GM21367 (cell line): ENCODE data around the gene TPPP3.
"Not testable (repeated sequence)": the region's sequence is repeated elsewhere in the genome, so short reads cannot be mapped to it uniquely, and the experiment has no call there.

Experiments
- ATAC-seq: cut with Tn5 transposase; IDR thresholded peaks from one replicate; pipeline ENCODE4 v1.9.1; 2021; ENCODE audit not compliant: unreplicated experiment

Gene TPPP3

DNA sequence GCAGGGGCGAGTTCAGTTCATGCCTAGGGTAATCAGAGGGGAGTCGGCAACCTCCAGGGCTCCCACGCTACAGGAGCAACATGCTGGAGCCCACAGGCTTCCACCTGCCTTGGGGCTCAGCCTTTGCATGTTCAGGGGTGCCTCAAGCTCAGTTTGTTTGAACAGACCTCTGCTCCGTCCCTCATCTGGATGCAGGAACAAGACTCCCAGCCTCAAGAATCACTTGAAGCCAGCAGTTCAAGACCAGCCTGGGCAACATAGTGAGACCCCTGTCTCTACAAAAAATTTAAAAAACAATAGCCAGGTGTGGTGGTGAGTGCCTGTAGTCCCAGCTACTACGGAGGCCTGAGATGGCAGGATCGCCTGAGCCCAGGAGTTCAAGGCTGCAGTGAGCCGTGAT lies 32.7 kb upstream of the TPPP3 start:
- ATAC-seq: no peak

DNA sequence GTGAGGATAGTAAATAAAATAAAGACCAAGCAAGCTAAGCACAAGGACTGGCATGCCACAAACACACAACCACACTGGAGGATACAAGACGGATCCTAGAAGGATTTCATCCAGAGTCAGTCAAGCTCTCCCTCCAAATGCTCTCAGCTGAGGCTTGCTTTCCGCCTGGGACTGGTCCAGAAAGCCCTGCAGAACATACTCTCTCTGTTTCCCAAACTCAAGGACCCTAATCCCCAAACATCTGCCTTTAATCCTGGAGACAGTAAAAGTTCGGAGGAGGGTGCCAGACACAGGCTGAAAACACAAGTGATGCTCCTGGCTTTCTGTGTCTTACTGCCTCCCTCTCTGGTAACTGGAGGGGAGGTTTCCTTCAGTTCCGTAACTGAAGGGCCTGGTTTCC lies 32.3 kb upstream of the TPPP3 start:
- ATAC-seq: no peak

DNA sequence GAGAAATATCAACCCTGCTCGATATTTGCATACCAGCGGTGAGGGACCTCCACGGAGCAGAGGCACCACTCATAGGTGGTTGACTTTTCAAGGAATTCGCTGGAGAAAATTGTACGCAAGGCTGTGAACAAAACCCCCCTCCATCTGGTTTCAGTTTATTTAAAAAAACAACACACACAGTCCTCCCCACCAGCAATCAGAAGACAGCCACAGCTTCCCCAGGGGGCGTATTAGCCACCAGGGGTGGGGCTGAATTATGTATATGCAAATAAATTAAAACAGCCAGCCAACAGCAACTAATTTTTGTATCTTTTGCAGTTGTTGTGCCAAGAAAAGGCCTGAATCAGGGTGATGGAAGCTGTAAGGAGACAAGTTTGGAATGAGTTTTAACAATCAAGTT lies 31.8 kb upstream of the TPPP3 start:
- no peak for ATAC-seq

DNA sequence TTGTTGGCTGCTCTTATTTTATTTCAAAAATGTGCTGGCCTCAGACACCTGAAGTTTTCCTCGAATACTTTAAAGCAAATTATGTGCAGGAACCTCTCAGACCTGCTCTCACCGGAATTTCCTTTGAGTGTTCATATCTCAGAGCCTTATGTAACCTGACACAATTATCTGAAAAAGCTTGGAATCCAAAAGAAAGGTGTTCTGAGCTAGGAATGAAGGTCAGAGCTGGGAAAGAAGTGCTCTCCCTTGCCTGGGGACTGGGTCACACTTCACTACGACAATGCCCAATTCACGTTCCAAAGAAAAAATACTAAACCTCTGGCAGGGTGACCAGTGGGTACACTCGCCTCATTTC lies 30.9 kb upstream of the TPPP3 start:
- ATAC-seq: no peak

DNA sequence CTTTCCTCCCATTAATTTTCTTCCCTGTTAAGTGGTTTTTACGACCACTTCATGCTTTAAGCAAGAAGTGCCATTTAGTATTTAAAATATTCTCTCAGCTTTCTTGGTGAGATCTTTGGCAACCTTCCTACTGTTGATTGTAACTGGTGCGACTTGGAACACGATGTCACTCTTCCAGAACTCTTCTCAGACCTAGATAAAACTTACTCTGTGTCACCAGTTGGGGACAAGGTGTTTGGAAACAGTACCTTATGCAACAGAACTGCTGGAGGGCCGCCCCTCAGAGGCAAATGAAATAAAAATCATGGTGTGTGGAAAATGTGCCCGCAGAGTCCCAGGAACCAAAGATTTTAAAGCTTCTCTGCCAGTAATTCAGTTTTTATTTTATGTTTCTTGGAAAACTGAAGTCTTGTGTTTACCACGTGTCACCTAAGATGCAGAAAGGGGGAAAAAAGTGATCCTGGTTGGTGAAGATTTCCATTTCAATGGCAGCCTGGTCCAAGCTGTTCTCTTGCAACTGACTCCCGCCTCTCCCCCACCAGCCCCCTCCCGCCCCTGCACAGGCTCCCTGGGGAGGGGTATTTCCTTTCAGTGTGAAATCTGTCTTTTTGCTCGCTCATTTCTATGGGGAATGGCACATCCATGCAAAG lies 30.4 kb upstream of the TPPP3 start:
- no peak for ATAC-seq

DNA sequence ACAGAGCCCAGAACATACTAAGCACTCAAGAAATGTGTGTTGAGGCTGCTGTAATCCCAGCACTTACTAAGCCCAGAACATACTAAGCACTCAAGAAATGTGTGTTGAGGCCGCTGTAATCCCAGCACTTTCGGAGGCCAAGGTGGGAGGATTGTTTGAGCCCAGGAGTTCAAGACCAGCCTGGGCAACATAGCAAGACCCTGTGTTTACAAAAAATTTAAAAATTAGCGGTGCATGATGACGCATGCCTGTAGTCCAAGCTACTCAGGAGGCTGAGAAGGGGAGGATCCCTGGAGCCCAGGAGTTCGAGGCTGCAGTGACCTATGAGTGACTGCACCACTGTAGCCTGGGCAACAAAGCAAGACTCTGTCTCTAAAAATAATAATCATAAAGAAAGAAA lies 29.7 kb upstream of the TPPP3 start:
- ATAC-seq: no peak

DNA sequence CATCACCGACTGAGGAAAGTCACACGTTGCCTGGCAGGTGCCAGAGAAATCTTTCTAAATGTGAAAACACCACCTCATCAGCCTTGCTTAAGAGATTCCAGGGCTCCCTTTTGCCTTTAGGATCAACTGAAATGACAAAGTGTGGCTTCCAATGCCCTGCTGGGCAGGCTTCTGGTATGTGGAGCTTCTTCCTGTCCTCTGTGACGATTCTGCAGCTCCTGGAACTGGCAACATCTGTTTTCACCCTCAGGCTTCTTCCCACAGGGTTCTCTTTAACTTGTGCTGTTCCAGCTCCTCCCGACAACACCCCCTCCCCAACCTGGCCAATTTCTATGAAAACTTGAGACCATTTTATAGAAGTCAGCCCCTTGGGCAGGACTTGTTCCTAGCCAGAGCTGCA lies 27.7 kb upstream of the TPPP3 start:
- no peak for ATAC-seq

DNA sequence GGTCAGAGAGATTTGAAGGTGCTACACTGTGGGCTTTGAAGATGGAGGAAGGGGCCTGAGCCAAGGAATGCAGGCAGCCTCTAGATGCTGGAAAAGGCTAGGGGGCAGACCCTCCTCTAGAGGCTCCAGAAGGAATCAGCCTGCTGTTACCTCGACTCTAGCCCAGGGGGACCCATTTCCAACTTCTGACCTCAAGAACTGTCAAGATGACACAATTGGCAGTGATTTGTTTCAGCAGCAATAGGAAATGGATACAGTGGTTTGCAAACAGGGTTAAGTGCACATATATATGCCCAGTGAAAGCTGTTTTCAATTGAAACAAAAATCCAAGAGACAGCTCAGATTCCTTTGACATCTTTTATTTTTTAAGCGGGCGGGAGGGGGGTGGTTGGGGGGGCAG lies 26.6 kb upstream of the TPPP3 start:
- ATAC-seq: no peak

DNA sequence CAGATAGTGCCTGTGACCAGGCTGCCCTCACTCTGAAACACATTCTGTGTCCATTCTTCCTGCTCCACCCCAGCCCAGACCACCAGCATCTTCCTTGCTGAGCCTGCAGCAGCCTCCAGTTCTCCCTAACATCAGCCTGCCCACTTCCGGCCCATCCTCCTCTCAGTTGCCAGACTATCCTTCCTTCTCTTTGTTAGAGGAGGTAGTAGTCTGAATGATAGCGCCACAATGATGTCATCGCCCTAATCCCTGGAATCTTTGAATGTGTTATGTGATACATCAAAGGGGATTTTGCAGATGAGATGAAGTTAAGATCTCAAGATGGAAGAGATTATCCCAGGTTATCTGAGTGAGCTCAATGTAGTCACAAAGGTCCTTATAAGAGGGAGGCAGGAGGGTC lies 26.2 kb upstream of the TPPP3 start:
- ATAC-seq: no peak

DNA sequence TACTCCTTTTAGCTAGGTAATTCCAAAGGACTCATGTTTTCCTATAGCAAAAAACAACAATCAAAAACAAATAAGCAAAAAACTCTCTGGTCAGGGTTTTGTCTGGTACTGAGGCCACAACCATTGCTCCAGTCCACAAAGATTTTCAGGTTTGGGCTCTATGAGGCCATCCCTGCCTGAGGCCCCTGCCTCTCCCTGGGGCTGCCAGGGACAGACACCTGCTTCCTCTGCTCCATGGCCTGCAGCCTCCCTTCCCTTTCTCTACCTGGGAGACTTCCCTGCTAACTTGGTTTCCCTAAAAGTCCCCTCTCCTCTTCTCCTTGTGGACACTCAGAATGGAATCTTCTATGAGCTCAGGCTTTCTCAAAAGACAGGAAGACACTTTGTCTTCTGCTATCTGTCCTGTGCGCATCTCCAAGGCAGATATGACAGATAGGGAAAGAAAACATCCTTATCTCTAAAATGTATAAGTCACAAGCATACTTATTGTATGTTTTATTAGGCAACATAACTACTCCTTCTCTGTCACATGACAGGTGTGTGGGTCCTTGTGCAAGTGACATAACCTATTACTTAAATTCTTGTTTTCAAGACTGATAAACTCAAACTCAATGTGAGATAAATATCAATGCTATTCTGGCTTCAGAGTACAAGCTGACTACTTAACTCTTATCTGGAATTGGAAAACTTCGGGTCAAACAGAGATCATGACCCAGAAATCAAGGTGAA lies 24.2 kb upstream of the TPPP3 start:
- ATAC-seq: no peak

DNA sequence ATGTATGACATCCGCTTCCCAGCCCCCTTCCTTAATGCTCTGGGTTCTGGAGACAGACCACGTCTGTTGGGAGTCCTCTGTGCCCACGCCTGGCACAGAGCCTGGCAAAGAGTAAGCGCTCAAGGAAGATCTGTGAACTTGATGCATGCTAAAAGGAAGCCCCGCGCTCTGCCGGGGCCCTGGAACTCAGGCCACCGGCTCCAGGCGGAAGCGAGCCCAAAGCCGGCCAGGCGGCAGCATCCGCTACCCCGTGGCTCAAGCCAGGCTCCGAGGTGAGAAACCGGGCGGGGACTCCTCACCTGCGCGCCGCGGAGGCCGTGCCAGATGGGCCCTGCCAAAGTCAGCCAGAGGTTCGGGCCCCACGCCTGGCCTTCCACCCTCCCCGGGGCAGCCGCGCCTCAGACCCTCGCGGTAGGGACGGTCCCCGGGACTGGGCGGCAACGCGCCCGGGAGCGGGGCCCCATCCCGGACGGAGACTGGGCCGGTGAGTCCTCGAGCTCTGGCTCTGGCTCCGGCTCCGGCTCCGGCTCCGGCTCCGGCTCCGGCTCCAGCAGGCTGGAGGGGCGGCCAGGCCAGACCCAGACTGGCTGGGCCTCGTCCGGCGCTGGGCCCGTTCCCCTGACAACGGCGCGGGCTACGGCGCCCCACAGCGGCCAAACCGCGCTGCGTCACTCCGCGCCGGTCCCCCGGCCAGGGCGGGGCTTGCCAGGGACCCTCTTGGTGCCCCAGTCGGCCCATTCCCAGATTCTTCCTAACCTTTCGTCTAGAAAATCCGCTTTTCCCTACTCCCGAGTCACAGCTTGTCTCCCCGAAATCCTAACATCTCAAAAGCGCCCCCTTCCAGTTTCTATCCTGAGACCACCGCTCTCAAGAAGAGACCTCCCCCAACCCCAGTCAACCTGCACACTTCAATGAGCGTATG lies 22.8 kb upstream of the TPPP3 start, which contains the start of gene ZDHHC1:
Gene ZDHHC1, minus strand, starts transcription at position 606 of the 922 bp plus-strand sequence. CDS start 8,702 bp downstream, outside the sequence.
- ATAC-seq: no peak

DNA sequence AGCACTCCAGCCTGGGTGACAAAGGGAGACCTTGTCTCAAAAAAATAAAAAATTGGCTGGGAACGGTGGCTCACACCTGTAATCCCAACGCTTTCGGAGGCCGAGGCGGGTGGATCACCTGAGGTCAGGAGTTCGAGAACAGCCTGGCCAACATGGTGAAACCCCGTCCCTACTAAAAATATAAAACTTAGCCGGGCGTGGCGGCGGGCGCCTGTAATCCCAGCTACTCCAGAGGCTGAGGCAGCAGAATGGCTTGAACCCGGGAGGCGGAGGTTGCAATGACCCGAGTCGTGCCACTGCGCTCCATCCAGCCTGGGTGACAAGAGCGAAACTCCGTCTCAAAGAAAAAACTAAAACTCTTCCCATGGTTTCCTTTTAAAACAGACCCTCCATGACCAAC lies 22.1 kb upstream of the TPPP3 start:
- not testable (repeated sequence) for ATAC-seq

DNA sequence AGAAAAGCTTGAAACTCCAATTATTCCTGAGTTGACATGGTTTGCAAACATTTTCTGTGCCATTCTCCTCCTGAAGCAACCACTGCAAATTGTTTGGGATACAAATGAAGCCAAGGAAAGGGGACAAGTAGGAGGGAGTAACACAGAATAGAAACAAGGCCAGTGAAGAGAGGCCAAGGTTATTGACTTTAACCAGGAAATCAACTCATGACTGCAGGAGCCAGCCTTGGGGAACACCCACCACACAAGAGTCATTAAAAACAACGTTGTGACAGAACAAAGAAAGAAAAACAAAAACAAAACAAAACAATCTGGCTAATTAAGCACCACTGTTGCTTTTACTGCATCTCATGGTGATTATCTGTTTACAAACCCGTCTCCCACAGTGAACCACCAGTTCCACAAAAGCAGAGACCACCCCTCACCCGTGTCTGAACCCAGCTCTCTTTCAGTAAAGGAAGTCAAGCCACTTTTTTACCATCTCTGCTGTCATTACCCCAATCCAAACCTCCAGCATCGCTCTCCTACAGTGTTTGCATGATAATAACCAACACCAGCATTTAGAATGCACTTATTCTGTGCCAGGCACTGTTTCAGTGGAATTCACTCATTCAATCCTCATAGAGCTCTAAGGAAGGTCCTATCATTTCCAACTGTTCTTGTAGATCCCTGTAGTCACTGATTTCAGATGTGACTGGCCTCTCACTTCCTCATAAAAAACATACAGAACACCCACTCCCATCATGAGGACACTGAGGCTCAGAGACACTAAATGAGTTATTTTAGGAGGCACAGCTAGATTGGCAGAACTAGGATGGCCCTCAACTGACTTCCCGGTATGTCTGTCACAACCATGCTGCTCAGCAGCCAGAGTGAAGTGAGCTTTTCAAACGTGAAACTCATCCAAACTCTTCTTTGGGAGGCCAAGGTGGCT lies 20.9 kb upstream of the TPPP3 start:
- no peak for ATAC-seq

DNA sequence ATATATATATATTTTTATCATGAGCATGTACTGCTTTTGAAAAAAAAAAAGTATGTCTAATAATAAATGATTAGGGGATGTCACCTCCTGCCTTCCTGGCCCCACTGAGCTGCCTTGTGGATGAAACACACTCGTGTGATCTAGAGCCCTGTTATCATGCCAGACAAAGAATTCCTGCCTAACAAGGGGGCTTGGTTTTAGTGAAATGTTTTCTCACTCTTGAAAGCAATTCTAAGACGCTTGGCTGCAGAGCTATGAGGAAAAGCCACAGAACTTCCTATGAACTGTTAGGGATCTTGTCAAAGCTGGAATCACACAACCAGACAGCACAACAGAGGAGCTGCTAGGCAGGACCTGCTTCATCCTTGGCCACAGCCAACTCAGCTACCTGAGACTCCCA lies 19.0 kb upstream of the TPPP3 start:
- ATAC-seq: no peak

DNA sequence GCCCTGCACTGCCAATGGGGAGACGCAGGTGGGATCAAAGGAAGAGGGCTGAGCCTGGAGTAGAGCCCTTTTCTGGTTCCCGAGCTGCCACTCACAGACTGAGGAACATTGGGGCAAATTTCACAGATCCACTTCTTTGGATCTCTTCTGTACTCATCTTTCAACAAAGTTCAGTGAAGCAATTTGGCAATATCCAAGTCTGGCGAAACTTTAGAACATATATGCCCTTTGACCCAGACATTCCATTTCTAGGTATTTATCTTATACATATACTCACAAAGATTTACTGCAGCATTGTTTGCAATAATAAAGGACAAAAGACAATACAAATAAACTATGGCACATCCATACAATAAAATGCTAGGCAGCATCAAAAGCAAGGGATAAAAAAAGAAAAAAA lies 18.0 kb upstream of the TPPP3 start:
- no peak for ATAC-seq

DNA sequence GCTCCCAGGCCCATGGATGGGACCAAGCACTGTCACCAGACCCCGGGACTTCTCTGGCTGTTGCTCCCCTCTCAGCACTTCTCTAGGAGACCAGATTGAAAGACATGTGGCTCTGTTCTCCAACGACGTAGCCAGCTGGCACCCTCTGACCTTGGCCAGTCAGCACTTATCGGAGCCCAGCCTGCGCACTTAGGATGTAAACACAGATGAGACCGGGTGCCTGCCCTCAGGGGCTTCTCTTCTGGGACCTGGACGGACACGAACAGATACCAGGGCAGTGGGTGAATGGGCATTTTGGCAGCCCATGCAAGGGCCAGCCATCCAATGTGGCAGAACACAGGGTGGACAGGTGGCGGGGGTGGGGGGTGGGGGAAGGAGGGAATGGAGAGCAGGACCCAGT lies 16.3 kb upstream of the TPPP3 start:
- no peak for ATAC-seq

DNA sequence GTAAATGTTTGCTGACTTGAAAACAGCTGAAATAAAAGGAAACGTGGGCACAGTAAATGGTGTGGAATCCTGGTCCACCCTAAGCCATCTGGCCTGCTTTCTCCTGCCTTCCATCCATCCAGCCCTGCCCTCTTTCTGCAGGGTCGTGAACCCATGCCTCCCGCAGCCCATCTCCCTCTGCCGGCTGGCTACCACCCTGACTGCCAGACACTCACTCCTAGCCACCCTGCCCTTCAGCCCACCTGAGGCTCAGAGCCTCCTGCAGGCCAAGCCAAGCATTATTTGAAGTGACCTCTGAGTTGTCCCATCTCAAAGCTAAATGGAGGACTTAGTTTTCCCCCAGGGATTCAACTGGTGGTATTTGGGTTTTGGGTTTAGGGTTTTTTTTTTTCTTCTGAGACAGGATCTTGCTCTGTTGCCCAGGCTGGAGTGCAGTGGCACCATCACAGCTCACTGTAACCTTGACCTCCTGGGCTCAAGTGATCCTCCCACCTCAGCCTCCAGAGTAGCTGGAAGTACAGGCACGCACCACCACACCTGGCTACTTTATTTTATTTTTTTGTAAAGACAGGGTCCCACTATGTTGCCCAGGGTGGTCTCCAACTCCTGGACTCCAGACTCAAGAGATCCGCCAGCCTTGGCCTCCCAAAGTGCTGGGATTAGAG lies 14.6 kb upstream of the TPPP3 start:
- no peak for ATAC-seq

DNA sequence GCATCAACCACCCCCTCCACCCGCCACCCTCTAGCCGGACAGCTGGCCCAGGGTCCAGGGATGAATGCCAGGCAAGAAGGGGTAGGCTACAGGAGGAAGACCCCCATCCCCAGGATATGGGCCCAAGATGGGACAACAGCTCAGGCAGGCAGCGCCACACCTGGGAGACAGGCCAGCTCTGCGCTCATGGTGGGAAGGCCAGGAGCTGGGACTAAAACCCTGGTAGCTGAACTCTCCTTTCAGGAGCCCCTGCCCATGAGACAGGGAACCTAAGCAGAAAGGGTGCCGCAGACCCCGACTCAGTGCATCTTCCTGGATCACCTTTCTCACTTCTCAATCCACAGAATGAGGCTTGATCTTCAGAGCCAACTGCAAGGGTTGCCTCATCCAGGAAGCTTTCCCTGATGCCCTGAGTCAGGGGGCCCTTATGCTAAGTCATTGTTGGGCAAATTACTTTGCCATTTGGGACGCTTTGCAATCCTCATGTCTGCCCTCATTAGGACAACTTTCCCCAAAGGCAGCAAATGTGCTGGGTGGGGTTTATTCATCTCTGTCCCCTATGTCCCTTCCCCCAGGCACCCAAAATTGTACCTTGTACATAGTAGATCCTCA lies 14.0 kb upstream of the TPPP3 start:
- no peak for ATAC-seq

DNA sequence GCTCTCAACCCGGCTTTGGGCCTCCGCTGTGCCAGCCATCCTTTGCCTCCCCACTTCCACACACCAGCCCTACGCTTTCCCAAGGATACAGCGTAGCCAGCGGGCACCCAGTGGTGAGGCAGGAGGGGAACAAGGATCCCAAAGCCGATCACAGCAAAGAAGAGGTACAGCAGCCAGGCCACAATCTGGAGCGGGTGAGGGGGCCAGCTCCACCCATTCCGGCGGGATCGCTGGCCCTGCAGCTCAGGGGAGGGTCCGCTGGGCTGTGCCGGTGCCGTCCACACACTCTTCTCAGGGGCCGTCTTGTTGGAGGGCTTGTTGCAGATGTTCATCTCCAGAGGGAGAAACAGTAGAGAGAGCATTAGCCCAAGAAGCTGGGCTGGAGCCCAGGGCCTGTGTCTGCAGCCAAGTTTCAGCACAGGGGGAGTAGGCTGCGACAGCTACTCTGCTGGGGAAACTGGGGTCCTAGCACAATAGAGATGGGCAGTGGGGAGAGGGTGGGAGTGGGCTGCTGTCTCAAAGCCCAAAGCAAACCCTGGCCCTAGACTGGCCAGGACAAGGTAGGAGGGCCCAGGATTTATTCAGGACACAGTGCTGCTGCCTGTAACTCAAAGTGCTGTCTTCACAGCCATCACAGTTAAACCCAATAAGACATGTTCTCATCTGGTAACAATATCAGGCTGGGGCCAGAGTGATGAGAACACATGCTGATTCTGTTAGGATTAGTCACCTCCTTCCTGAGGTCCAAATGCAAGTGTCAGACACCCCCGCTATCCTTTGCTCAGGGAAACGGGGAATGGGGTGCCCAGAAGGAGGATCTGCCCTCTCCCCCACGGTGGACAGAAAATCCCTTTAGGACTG lies 13.0 kb upstream of the TPPP3 start:
- no peak for ATAC-seq
